ENCODE results near the gene P2RY12. TPM values are rescaled to one million over a fixed set of nuclear protein-coding genes. Genes with fewer than 3 reads are reported as not detected.

Gene P2RY12
- total and polyA plus RNA-seq, 12 donors = 0.37 to 13.2 (median 2.6) TPM

DNA sequence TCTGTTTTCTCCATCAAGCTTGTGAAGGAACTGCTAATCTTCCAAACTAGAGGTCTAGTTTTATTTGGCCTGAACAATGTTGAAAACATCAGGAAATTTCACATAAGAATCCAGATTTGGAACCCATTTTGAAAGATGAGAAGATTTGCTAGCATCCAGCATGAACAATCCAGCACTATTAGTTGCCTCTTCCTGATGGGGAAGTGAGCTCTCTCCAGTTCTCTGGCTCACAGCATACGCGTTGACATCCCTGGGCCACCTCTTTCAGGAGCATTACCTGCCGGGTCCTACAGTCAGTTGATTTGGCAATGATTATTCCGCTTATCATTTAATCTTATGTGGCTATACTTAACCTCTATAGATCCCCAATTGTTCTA is 78.8 kb downstream of the P2RY12 start:
- Histone ChIP-seq H3K27me3 (no peaks in the 10 kb centered on the region), H3K9me3 (replicated peaks in 1 of 3) (no peaks in the 10 kb centered on the region), H3K4me3 (no peak overlapping the region), H3K27ac (no peak overlapping the region), H3K36me3 (replicated peaks in 1 of 2) (no peaks in the 10 kb centered on the region), H3K4me1 (replicated peaks in 1 of 2) (no peaks in the 10 kb centered on the region)
- DNase-seq = no peak
- no peak for TF ChIP-seq POLR2A (IDR thresholded peaks at IDR 0.05)
- TF ChIP-seq, protein P1, sequence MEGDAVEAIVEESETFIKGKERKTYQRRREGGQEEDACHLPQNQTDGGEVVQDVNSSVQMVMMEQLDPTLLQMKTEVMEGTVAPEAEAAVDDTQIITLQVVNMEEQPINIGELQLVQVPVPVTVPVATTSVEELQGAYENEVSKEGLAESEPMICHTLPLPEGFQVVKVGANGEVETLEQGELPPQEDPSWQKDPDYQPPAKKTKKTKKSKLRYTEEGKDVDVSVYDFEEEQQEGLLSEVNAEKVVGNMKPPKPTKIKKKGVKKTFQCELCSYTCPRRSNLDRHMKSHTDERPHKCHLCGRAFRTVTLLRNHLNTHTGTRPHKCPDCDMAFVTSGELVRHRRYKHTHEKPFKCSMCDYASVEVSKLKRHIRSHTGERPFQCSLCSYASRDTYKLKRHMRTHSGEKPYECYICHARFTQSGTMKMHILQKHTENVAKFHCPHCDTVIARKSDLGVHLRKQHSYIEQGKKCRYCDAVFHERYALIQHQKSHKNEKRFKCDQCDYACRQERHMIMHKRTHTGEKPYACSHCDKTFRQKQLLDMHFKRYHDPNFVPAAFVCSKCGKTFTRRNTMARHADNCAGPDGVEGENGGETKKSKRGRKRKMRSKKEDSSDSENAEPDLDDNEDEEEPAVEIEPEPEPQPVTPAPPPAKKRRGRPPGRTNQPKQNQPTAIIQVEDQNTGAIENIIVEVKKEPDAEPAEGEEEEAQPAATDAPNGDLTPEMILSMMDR (IDR thresholded peaks at IDR 0.05) = no peak
- intact Hi-C loops (cut with DNase I) = no loop called here
- WGBS, 4 donors = 89 to 96% (median 91%) methylated on average over 4 of the region's 4 CpGs

DNA sequence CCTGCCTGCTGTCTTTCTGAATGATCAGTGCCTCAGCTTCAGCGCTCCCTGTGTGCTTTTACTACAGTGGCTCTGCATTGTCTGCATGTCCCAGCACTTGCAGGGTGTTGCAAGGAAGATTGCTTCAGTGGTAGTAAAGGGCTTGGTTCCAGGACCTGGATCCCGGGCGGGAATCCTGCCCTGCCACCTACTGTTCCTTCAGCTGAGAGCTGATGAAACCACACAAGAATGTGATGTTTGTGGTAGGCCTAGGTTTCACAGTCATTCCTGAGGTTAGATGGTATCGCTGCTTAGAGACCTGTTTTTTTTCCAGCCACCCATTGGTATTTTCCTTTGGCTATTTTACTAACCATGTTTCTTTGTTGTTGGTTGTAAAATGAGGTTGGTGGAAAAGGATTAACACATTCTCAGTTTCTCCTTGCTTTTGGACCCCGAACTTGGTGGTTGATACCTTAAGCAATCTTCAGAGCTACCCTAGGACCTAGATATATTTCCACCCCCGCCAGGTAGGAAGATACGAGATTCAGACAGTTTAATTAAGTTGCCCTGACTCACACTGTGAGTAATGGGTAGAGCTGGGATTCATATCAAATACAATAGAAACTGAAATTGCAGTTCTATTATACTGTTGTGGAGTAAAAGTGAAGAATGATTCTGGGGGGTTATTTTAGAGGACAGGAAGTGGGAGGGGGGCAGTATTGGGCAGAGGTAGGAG is 79.3 kb downstream of the P2RY12 start:
- intact Hi-C loops (cut with DNase I) = no loop called here
- Histone ChIP-seq H3K36me3 (replicated peaks in 1 of 2) (no peaks in the 10 kb centered on the region), H3K4me3 (no peak overlapping the region), H3K4me1 (replicated peaks in 1 of 2) (no peaks in the 10 kb centered on the region), H3K27ac (peak overlapping the region in 1 of 5 donors; percentile 5), H3K27me3 (no peaks in the 10 kb centered on the region), H3K9me3 (replicated peaks in 1 of 3) (no peaks in the 10 kb centered on the region)
- TF ChIP-seq, protein P1 (IDR thresholded peaks at IDR 0.05) = no peak
- no peak for TF ChIP-seq POLR2A (IDR thresholded peaks at IDR 0.05)
- 73 to 77% (median 74%) methylated on average over 7 of the region's 7 CpGs for WGBS, 4 donors
- DNase-seq = peak in 6 of 7 donors; percentile 13 to 68 (median 44)

DNA sequence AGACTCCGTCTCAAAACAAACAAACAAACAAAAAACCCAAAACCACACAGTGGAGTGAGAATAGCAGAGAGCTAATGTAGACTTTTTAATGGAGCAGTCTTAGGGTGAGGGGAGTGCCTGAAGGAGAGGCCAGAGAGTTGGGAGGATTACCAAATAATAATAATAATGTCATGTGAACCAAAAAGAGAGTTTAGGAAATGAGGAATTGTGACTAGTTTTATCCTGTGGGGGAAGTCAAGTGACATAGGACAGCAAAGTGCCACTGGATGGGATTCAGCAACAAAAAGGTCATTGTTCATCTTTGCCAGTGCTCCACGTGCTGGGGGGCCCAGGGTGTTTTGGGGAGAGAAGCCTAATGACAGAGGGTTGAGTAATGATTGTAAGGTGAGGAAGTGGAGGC is 80.8 kb downstream of the P2RY12 start:
- intact Hi-C loops (cut with DNase I) = no loop called here
- TF ChIP-seq POLR2A (IDR thresholded peaks at IDR 0.05) = no peak
- TF ChIP-seq, protein P1 (IDR thresholded peaks at IDR 0.05) = no peak
- 76 to 82% (median 80%) methylated on average over 2 of the region's 2 CpGs for WGBS, 4 donors
- Histone ChIP-seq H3K36me3 (replicated peaks in 1 of 2) (no peaks in the 10 kb centered on the region), H3K4me3 (no peak overlapping the region), H3K4me1 (replicated peaks in 1 of 2) (no peaks in the 10 kb centered on the region), H3K27ac (no peak overlapping the region), H3K9me3 (replicated peaks in 1 of 3) (no peaks in the 10 kb centered on the region), H3K27me3 (no peaks in the 10 kb centered on the region)
- no peak for DNase-seq

DNA sequence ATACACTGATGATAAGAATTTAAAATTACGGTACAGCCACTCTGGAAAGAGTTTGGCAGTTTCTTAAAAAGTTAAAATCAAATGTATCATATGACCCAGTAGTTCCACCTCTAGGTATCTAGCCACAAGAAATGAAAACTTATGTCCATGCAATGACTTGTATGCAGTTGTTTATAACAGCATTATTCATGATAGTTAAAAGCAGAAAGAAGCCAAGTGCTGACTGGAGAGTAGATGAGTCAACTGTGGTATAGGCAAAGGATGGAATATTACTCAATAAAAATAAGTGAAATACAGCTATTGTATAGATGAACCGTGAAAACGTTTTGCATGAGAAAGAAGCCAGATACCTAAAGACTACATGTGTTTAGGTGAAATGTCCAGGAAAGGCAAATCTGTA is 82.8 kb downstream of the P2RY12 start:
- intact Hi-C loops (cut with DNase I) = no loop called here
- Histone ChIP-seq H3K9me3 (replicated peaks in 1 of 3) (no peaks in the 10 kb centered on the region), H3K36me3 (replicated peaks in 1 of 2) (no peaks in the 10 kb centered on the region), H3K27me3 (no peaks in the 10 kb centered on the region), H3K4me1 (replicated peaks in 1 of 2) (no peaks in the 10 kb centered on the region), H3K27ac (no peak overlapping the region), H3K4me3 (no peak overlapping the region)
- TF ChIP-seq, protein P1 (IDR thresholded peaks at IDR 0.05) = no peak
- TF ChIP-seq POLR2A (IDR thresholded peaks at IDR 0.05) = no peak
- DNase-seq = no peak
- 83 to 93% (median 89%) methylated on average over 3 of the region's 3 CpGs for WGBS, 4 donors
